SK-N-DZ (cell line): Measurements from ENCODE around the gene MDK.
"Not testable (repeated sequence)": the region's sequence is repeated elsewhere in the genome, so short reads cannot be mapped to it uniquely, and the experiment has no call there.

ENCODE experiments used
- DNase-seq: peaks from one replicate; pipeline ENCODE4 v3.0.0-alpha.2; 2015; ENCODE audit warnings: low spot score

The MDK gene

DNA sequence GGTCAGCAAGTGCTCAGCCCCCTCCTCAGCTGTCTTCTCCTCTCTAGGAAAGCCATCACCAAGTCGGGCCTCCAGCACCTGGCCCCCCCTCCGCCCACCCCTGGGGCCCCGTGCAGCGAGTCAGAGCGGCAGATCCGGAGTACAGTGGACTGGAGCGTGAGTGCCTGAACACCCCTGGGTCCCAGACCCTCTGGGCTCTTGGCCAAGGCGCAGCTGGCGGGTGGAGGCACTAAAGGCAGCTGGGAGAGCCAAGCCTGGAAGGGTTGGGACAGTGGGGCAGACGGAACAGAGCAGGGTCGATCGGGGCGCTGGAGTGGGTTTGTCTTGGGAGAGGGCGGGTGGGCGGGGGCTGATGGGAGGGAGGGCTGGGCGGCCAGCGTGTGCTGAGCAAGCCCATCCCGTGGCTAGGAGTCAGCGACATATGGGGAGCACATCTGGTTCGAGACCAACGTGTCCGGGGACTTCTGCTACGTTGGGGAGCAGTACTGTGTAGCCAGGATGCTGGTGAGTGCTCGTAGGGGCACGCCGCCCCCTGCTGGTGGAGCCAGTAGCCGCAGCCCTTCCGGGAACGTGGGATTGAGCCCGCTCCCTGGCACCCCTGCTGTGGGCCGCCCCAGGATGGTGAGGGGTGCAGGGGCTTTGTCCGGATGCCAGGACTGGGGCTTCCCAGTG, 14.1 kb upstream of the MDK start:
- no peak for DNase-seq

DNA sequence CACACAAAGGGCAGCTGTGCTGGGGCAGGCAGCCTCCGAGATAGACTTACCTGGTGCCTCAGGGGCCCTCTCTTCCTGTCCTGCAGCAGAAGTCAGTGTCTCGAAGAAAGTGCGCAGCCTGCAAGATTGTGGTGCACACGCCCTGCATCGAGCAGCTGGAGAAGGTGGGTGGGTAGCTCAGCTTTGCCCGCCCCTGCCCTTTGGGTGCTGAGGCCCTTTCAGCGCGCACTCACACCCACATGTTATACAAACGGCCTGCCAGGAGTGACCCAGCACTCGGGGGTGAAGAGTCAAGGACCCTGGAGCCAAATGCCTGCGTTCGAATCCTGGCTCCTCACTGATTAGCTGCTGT, 13.6 kb upstream of the MDK start:
- DNase-seq = no peak

DNA sequence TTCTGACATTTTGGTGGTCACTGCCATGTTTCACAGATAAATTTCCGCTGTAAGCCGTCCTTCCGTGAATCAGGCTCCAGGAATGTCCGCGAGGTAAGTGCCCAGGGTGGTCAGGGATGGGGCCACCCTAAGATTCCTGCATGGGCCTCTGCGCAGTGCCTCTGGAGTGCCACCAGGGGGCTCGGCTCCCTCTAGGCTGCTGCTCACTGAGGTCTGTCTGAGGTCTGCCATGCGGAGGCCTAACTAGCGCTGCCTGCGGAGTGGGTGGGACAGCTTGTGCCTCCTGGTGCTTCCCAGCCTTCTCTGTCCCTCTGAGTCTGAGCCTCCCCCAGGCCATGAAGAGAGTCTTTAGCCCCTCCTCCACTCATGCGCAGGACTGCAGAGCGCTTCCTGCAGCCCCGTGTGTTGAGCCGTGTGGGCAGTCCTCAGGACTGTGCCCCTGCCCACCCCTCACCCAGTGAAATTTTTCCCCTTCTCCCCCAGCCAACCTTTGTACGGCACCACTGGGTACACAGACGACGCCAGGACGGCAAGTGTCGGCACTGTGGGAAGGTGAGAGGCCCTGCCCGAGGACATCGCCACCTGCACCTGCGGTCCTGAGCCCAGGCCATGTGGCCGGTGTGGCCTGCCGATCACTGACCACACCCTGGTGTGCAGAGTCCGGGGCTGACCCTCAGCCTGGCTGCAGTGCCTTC, 11.9 kb upstream of the MDK start:
- DNase-seq = peak; percentile 92

DNA sequence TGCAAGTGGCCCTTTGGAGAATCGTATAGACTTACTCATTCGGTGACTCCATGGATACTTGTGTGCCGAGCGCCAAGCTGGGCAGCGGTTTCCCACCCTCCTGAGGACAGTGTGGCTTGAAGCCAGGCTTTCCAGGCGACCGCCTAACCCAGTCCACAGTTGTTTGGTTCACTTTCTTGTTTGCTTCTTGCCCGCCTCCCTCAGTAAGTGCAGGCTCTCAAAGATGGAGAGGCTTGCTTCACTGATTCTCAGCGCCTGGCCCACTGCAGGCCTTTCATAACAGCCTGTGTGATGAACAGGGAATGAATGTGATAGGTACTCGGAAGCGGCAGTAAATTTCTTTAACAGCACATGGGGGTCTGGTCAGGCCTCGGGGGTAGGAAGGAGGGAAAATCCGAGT, 11.2 kb upstream of the MDK start:
- no peak for DNase-seq

DNA sequence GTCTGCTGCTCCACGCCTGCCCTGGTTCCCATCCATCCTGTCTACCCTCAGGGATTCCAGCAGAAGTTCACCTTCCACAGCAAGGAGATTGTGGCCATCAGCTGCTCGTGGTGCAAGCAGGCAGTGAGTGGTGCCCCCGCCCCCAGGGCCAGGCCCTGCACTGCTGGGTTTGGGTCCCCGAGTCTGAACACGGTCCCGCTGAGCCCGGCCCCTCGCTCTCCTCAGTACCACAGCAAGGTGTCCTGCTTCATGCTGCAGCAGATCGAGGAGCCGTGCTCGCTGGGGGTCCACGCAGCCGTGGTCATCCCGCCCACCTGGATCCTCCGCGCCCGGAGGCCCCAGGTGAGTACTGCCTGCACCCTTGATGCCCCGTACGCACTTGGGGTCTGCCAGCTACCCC, 10.2 kb upstream of the MDK start:
- not testable (repeated sequence) for DNase-seq

DNA sequence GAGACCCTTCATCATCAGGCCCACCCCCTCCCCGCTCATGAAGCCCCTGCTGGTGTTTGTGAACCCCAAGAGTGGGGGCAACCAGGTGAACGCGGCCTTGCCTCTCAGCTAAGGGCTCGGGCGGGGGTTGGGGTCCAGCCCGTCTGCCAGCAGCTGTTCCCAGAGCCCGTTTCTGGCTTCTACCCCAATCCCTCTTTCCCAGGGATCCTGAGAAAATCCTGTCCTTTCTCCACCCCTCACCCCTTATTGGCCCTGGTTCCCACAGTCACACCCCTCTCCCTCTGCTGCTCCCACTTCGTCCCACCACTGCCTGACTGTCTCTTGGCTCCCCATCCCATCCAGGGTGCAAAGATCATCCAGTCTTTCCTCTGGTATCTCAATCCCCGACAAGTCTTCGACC, 9.4 kb upstream of the MDK start:
- no peak for DNase-seq

DNA sequence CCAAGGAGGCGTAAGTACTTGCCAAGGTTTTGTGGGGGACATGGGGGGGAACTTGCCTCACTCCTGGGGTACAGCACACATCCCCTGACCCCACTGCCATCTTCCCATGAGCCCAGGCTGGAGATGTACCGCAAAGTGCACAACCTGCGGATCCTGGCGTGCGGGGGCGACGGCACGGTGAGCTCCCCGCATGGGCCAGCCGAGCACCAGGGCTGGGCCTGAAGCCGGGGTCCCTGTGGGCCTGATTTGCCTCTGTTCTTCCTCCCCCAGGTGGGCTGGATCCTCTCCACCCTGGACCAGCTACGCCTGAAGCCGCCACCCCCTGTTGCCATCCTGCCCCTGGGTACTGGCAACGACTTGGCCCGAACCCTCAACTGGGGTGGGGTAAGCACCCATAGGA, 9.0 kb upstream of the MDK start:
- DNase-seq = not testable (repeated sequence)

DNA sequence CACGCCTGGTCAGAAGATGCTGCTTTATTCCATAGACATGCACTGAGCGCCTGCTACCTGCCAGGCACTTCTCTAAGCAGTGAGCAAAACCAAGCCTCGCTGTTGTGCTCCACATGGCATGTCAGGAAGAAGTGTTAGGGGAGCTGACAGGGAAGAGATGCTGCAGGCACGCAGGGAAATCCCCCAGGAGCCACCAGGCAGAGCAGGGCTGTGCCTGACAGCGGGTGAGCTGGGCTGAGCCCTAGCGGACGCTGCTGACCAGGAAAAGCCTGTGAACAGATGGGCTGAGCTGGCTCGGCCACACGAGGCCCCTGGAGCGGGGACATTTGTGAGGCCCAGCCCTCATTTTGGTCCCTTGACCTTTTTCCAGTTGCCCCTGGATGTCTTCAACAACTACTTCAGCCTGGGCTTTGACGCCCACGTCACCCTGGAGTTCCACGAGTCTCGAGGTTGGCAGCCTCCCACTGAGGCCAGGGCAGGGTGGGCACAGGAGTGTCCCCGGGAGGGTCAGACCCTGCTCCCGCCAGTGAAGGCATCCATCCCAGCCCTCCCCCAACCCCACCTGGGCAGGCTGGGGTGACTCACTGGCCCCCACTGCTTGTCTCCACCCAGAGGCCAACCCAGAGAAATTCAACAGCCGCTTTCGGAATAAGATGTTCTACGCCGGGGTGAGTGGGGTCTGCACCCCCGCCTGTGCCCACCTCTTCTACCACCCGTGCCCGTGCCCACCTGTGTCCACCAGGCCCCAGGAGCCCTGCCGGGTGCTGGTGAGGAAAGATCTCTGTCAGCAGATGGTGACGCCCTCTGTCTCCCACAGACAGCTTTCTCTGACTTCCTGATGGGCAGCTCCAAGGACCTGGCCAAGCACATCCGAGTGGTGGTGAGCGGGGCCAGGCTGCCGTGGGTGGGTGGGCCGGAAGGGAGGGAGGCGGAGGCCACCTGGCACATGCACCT, 7.4 kb upstream of the MDK start:
- DNase-seq = peak; percentile 63

DNA sequence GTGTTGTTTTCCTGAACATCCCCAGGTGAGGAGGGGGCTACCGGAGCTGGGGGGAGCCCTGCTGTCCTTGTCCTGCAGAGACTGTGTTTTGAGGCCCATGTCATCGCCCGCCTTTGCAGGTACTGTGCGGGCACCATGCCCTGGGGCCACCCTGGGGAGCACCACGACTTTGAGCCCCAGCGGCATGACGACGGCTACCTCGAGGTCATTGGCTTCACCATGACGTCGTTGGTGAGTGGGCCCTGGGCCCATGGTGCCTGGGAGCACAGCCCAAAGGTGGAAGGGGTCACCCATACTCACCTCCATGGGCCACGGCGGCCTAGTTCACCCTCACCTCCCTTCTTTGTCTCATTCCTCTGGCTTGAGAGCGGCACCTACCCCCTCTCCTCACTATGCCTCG, 6.7 kb upstream of the MDK start:
- DNase-seq = no peak

DNA sequence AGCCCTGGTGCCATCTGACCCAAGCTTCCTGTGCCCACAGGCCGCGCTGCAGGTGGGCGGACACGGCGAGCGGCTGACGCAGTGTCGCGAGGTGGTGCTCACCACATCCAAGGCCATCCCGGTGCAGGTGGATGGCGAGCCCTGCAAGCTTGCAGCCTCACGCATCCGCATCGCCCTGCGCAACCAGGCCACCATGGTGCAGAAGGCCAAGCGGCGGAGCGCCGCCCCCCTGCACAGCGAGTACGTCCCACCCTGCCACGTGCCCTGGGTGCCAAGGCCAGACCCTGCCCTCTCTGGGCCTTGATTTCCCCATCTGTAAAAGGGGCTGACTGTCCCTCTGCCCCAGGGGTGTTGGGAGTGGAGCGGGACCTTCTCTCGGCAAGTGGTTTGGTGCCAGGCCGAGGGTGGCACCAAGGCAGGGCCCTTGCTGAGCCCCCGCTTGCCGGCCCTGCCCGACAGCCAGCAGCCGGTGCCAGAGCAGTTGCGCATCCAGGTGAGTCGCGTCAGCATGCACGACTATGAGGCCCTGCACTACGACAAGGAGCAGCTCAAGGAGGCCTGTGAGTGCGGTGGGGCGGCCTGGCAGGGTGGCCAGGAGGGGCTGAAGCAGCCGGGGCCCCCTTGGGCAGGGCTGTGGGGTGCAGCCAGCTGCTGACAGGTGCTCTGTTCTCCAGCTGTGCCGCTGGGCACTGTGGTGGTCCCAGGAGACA, 5.9 kb upstream of the MDK start:
- DNase-seq = no peak

DNA sequence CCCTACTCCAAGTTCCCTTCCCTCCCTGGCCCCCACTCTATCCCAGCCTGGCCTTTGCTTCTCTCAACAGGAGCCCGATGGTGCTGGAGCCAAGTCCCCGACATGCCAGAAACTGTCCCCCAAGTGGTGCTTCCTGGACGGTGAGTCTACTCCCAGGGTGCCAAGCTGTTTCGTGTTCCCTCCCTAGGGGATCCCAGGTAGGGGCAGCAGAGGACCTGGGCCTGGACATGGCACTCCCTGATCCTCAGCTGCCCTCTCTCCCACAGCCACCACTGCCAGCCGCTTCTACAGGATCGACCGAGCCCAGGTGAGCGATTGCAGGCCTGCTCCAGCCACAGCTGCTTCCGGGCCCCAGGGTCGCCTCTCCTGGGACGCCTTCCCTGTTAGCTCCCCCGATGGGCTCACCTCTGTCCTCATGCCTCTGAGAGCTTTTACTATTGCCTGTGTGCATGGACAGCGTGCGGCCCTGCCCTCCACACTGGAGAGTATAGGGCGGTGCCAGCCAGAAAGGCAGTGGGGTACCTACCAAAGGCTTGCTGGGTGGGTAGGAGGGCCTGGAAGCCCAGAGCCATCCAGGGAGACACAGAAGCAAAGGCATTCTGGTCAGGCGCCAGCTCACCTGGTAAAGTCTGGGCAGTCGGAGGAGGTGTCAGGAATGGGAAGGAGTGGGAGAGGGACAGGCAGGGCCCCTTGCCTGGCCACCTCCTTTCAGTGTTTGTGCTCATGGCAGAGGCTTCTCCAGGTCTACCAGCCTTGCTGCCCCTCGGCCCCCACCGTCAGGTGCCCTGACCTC, 5.0 kb upstream of the MDK start:
- DNase-seq = no peak

DNA sequence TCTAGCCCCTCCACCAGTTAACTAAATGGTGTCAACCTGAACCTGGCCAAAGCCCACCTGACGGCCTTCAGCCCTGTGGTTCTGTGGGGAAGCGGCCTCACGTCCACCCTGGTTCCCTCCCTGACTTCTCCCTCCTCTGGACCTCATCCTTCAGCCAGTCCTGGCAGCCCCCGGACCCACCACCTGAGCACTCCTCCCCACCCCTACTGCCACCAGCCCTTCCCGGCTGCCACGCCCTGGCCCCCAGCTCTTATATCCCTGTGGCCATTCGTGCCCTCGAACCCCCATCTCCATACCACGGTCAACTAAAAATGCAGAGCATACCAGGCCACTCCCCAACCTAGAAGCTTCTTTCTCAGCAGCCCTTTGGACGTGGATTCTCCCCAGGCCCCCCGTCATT, 4.2 kb upstream of the MDK start:
- no peak for DNase-seq

DNA sequence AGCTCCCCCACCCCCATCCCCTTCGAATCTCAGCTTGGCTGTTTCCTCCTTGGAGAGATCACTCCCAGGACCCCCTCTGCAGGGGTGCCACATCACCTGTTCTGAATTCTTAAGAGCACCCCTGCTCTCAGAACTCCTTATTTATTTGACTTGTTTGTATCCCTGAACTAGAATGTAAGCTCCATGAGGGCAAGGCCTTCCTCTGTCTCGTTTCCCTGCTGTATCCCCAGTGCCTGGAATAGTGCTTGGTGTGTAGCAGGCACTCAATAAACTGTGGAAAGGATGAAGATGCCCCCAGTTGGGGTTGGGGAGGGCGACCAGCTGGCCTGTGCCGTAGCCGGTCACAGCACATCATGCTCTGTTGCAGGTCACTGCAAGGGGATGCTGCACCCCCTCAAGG, 3.6 kb upstream of the MDK start:
- DNase-seq = no peak

DNA sequence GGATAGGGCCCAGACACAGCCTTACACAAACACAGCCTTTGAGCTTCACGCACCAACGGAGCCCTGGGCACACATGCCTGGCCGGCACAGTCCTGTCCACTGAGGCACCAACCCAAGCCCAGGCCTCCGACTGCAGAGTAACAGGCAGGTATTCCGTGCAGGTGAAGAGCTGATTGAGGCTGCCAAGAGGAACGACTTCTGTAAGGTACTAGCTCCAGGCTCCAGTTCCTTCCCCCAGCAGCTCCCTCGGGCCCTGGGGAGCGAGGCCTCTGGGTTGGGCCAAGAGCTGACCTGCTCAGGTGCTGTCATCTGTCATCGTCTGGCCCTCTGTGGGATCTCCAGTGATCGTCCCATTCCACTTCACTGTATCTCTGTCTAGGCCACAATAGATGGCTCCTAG, 3.2 kb upstream of the MDK start:
- DNase-seq = no peak

DNA sequence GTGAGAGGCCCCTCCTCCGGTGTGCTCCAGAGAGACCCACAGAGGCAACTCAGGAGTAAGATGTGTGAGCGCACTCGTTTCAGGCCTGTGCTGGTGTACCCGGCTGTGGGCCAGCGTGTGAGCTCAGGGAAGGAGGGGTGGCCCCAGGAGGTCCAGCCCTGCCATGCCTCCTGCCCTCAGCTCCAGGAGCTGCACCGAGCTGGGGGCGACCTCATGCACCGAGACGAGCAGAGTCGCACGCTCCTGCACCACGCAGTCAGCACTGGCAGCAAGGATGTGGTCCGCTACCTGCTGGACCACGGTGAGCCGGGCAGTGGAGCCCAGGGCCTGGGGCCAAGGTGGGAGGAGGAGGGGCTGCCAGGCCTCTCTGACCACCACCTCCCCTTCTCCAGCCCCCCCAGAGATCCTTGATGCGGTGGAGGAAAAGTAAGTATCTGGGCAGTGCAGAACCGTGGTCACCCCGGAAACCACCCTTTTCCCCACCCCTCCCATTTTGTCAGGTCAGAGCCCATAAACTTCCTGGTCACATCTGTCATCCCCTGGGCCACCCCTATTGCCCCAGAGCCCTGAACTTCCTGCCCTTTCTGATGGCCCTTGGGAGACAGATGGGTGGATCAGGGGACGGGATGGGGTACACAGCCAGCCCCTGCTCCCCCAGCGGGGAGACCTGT, 2.5 kb upstream of the MDK start:
- DNase-seq = no peak

DNA sequence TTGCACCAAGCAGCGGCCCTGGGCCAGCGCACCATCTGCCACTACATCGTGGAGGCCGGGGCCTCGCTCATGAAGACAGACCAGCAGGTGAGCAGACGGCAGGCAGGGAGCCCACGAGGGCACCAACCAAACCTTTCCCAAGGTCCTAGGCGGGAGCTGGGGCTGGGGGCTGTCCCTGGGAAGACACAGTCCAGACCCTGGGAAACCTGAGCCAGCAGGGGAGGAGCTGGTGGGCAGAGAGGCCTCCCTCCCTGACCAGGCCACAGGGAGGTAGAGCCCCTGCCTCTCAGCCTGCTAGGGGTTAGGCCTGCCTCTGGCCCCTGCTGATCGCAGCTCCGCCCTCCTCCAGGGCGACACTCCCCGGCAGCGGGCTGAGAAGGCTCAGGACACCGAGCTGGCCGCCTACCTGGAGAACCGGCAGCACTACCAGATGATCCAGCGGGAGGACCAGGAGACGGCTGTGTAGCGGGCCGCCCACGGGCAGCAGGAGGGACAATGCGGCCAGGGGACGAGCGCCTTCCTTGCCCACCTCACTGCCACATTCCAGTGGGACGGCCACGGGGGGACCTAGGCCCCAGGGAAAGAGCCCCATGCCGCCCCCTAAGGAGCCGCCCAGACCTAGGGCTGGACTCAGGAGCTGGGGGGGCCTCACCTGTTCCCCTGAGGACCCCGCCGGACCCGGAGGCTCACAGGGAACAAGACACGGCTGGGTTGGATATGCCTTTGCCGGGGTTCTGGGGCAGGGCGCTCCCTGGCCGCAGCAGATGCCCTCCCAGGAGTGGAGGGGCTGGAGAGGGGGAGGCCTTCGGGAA, 1.8 kb upstream of the MDK start:
- DNase-seq = peak; percentile 99

DNA sequence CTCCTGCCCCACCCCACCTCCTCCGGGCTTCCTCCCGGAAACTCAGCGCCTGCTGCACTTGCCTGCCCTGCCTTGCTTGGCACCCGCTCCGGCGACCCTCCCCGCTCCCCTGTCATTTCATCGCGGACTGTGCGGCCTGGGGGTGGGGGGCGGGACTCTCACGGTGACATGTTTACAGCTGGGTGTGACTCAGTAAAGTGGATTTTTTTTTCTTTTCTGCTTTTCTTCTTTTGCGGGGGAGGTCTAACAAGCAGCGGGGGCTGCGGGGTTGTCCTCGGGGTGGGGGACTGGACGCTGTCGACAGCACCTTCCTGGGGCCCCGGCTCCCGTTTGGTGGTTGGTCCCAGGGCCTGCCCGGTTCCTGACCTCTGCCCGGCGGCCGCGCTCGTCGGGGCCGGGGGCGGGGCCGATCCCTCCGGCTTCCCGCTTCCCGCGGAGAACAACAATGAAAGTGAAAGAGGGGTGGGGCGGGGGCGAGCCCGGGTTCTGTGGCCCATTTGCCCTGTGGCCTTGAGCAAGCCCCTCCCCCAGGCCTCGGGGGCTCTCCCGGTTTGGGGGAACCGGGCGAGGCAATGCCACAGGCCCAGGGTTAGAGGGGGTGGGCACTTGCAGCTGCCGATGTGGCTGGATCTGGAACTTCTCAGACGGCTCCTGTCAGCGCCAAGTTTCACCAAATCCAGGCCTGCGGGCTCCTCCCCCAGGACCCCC, 975 bp upstream of the MDK start:
- peak; percentile 97 for DNase-seq

DNA sequence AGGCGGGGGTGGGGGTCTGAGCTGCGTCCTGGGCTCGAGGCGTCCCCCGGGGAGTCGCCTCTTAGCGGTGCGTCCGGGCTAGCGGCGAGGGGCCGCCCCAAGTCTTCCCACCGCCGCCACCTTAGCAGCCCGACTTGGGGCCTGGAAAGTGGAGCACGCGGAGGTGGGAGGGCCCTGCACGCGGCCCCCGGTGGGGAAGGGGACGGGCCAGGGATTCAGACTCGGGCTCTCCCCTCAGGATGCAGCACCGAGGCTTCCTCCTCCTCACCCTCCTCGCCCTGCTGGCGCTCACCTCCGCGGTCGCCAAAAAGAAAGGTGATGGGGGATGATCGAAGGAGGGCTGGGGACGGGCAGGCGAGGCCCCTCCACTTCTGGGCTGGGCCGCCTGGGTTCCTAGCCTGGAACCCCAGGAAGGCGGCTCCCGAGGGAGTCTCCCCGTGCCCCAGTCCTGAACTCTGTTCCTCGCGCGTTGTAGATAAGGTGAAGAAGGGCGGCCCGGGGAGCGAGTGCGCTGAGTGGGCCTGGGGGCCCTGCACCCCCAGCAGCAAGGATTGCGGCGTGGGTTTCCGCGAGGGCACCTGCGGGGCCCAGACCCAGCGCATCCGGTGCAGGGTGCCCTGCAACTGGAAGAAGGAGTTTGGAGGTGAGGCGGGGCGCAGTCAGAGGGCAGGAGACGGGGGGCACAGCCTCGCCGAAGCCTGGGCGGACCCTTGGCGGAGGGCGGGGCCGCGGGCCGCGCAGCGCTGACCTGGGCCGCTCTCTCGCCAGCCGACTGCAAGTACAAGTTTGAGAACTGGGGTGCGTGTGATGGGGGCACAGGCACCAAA, 563 bp downstream of the MDK start:
- DNase-seq = peak; percentile 61
